PC-3 (cell line): Measurements from ENCODE around the gene EVA1A. TPM values are rescaled to one million over a fixed set of nuclear protein-coding genes. Genes with fewer than 3 reads are reported as not detected.

Experiments
- ATAC-seq: fragments of 200-7000 bp; cut with Tn5 transposase; 2 replicates; pipeline ENCODE4 v1.9.1; 2020; ENCODE audit warnings: mild to moderate bottlenecking, moderate library complexity
- BruUV-seq: library from RNA; stranded (reverse); fragments of 400-500 nt; replicated peaks from 2 replicates; lab custom pipeline; 2021; lab: Mats Ljungman, UMichigan
- CTCF ChIA-PET: fragments of 300-600 bp; sonication (Branson Sonifier 250); formaldehyde crosslinking; loops from one replicate; lab custom pipeline; 2022; ENCODE audit warnings: antibody characterized with exemption; lab: Charles Lee
- POLR2A ChIA-PET: fragments of 300-600 bp; sonication (Branson Sonifier 250); formaldehyde crosslinking; loops from one replicate; lab custom pipeline; 2022; ENCODE audit warnings: antibody characterized with exemption; ENCODE audit not compliant: unreplicated experiment; lab: Charles Lee
- DNase-seq: peaks from one replicate; pipeline ENCODE4 v3.0.0-alpha.2; 2015
- H2AFZ ChIP-seq: fragments of 300-600 bp; sonication (generic); 2 replicates; pipeline ENCODE4 v1.6.0; 2016; ENCODE audit warnings: antibody characterized with exemption, low read length
- H3F3A ChIP-seq: fragments of 300-600 bp; sonication (generic); one replicate; pipeline ENCODE4 v1.6.0; 2017; ENCODE audit warnings: antibody characterized with exemption, low read length, control low read depth, mild to moderate bottlenecking; ENCODE audit not compliant: unreplicated experiment
- H3K27ac ChIP-seq: fragments of 300-600 bp; sonication (generic); 2 replicates; pipeline ENCODE4 v1.5.1; 2016; ENCODE audit warnings: mild to moderate bottlenecking, low read length
- H3K27me3 ChIP-seq: fragments of 300-600 bp; sonication (generic); 2 replicates; pipeline ENCODE4 v1.6.1; 2016; ENCODE audit warnings: low read length, mixed read lengths
- H3K36me3 ChIP-seq: fragments of 300-600 bp; sonication (generic); 2 replicates; pipeline ENCODE4 v1.6.1; 2016; ENCODE audit warnings: low read depth, mixed run types, low read length, mixed read lengths
- H3K4me1 ChIP-seq: fragments of 300-600 bp; sonication (generic); 2 replicates; pipeline ENCODE4 v1.5.1; 2016; ENCODE audit warnings: low read length; ENCODE audit not compliant: insufficient read depth
- H3K4me2 ChIP-seq: fragments of 300-600 bp; sonication (generic); 2 replicates; pipeline ENCODE4 v1.6.0; 2016; ENCODE audit warnings: low read length
- H3K4me3 ChIP-seq: fragments of 300-600 bp; sonication (generic); 2 replicates; pipeline ENCODE4 v1.5.1; 2016; ENCODE audit warnings: mild to moderate bottlenecking, low read length, mixed read lengths
- H3K79me2 ChIP-seq: fragments of 300-600 bp; sonication (generic); 2 replicates; pipeline ENCODE4 v1.6.1; 2017; ENCODE audit warnings: low read length, mixed read lengths
- H3K9ac ChIP-seq: fragments of 300-600 bp; sonication (generic); 2 replicates; pipeline ENCODE4 v1.6.0; 2016; ENCODE audit warnings: mild to moderate bottlenecking, low read length
- H3K9me2 ChIP-seq: fragments of 300-600 bp; sonication (generic); replicated peaks from 2 replicates; pipeline ENCODE4 v1.6.1; 2016; ENCODE audit warnings: mixed run types, low read length, mixed read lengths
- H3K9me3 ChIP-seq: fragments of 300-600 bp; sonication (generic); 2 replicates; pipeline ENCODE4 v1.6.1; 2016; ENCODE audit warnings: low read length, mixed read lengths
- H4K20me1 ChIP-seq: fragments of 300-600 bp; sonication (generic); 2 replicates; pipeline ENCODE4 v1.6.1; 2016; ENCODE audit warnings: low read length, mixed read lengths
- CTCF ChIP-seq: fragments of 300-600 bp; sonication (generic); conservative IDR thresholded peaks from 2 replicates; pipeline ENCODE4 v1.5.1; 2017; ENCODE audit warnings: antibody characterized with exemption, low read depth, mild to moderate bottlenecking, low read length
- EZH2 ChIP-seq: fragments of 300-600 bp; sonication (generic); IDR thresholded peaks from one replicate; pipeline ENCODE4 v1.6.1; 2017; ENCODE audit warnings: antibody characterized with exemption, mild to moderate bottlenecking, low read length; ENCODE audit not compliant: unreplicated experiment
- EZH2phosphoT487 ChIP-seq: fragments of 300-600 bp; sonication (generic); IDR thresholded peaks from 2 replicates; pipeline ENCODE4 v1.6.1; 2018; ENCODE audit warnings: mild to moderate bottlenecking, antibody characterized with exemption, low read length, borderline replicate concordance
- intact Hi-C: fragments of 100-400 bp; cut with micrococcal nuclease; formaldehyde crosslinking; loops from 2 replicates; pipeline ENCODE4 v1.9.0; 2023
- total RNA-seq: library from RNA; depleted of rRNA; stranded (reverse); fragments of >200 nt; gene quantifications from 2 replicates; pipeline ENCODE4 v1.2.3, GENCODE V29; 2014

EVA1A gene
- total RNA-seq, 1 experiment from 2014 or later = 48.9 TPM

GRCh38 chr2:75565472-75566462 lies 5.0 kb upstream of the EVA1A start:
- H3K9me3 ChIP-seq = no peaks in the 10 kb centered on the region
- intact Hi-C loops = no loop called here
- peaks cover 25% of the 10 kb centered on the region for H3K4me1 ChIP-seq
- no peaks in the 10 kb centered on the region for H3K9me2 ChIP-seq
- no peak overlapping the region for H2AFZ ChIP-seq
- TF ChIP-seq EZH2 = no peak
- TF ChIP-seq CTCF = no peak
- no peak for TF ChIP-seq EZH2phosphoT487
- BruUV-seq = no TSS peak
- CTCF ChIA-PET = no interaction called here
- no peaks in the 10 kb centered on the region for H3K79me2 ChIP-seq
- H3K27me3 ChIP-seq = no peaks in the 10 kb centered on the region
- H3K4me2 ChIP-seq = no peak overlapping the region
- H3K9ac ChIP-seq = no peak overlapping the region
- no peak overlapping the region for H3K27ac ChIP-seq
- ATAC-seq (no peak), DNase-seq (no peak)
- no peaks in the 10 kb centered on the region for H3F3A ChIP-seq
- no peak overlapping the region for H3K4me3 ChIP-seq
- POLR2A ChIA-PET = no interaction called here
- no peaks in the 10 kb centered on the region for H3K36me3 ChIP-seq
- H4K20me1 ChIP-seq = no peaks in the 10 kb centered on the region

DNA sequence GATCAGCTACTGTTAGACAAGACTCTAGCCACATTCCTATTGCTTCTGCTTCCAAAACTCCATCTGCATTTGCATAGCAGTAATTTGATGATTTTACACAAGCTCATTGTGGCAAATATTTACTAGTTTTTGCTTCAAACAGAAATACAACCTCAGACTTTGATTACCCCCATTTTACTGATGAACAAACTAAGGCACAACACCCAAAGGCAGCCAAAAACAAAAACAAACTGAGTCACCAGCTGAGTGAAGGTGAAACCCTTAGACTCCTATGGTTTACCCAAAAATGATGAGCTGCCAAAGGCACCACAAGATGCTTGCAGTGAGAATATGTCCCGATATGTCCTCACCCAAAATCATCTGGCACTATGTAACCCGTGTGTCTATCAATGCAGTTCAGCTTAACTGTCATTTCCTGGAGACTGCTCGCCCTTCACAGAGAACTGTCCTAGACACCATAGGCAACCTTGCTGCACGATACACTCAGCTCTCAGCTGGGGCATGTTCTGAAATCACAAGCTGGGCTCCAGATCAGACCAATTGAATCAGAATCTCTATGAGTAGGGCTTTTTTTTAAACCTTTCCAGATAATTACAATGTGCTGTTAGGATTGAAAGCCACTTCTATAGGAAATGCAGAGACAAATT lies 4.1 kb upstream of the EVA1A start:
- ChIA-PET POLR2A (no interaction called here), CTCF (no interaction called here)
- H3K79me2 ChIP-seq = peaks cover 9% of the 10 kb centered on the region
- H3K4me3 ChIP-seq = no peak overlapping the region
- H3K27me3 ChIP-seq = no peaks in the 10 kb centered on the region
- BruUV-seq = no TSS peak
- no peaks in the 10 kb centered on the region for H3K36me3 ChIP-seq
- no peaks in the 10 kb centered on the region for H3K9me2 ChIP-seq
- no peaks in the 10 kb centered on the region for H3F3A ChIP-seq
- H3K27ac ChIP-seq = no peak overlapping the region
- H3K9ac ChIP-seq = no peak overlapping the region
- TF ChIP-seq CTCF (no peak), EZH2 (no peak), EZH2phosphoT487 (no peak)
- intact Hi-C loops = no loop called here
- peaks cover 21% of the 10 kb centered on the region for H3K4me1 ChIP-seq
- ATAC-seq = no peak
- no peaks in the 10 kb centered on the region for H3K9me3 ChIP-seq
- no peak overlapping the region for H2AFZ ChIP-seq
- no peak for DNase-seq
- no peak overlapping the region for H3K4me2 ChIP-seq
- H4K20me1 ChIP-seq = no peaks in the 10 kb centered on the region
